Measurements from ENCODE around the gene STXBP1. TPM values are rescaled to one million over a fixed set of nuclear protein-coding genes. Genes with fewer than 3 reads are reported as not detected.
A peak's percentile ranks its signal among the peaks of the same experiment; 100 is the strongest.

Gene STXBP1
- total RNA-seq, 2 donors from 2014 or later, result 8.2 to 15.8 TPM

GRCh38 chr9:127734247-127734746 is 122.2 kb downstream of the STXBP1 start:
- Histone ChIP-seq H3K36me3 (no peaks in the 10 kb centered on the region), H3K4me1 (peaks cover 7% of the 10 kb centered on the region), H3K27ac (peak overlapping the region; percentile 97), H3K27me3 (no peaks in the 10 kb centered on the region), H3K4me3 (peak overlapping the region; percentile 88), H3K9ac (ENCODE audit: low read depth in 2 of 2, low read length in 2 of 2) (peak overlapping the region; percentile 33 to 65), H3K9me3 (no peaks in the 10 kb centered on the region)
- DNase-seq, result no peak
- TF ChIP-seq, protein P1, sequence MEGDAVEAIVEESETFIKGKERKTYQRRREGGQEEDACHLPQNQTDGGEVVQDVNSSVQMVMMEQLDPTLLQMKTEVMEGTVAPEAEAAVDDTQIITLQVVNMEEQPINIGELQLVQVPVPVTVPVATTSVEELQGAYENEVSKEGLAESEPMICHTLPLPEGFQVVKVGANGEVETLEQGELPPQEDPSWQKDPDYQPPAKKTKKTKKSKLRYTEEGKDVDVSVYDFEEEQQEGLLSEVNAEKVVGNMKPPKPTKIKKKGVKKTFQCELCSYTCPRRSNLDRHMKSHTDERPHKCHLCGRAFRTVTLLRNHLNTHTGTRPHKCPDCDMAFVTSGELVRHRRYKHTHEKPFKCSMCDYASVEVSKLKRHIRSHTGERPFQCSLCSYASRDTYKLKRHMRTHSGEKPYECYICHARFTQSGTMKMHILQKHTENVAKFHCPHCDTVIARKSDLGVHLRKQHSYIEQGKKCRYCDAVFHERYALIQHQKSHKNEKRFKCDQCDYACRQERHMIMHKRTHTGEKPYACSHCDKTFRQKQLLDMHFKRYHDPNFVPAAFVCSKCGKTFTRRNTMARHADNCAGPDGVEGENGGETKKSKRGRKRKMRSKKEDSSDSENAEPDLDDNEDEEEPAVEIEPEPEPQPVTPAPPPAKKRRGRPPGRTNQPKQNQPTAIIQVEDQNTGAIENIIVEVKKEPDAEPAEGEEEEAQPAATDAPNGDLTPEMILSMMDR (IDR thresholded peaks at IDR 0.05), result no peak
- intact Hi-C loops (cut with DNase I), result loop anchor here (2.0 to 10.0 kb wide), 4 partner anchors 51 to 229 kb away; no protein-coding TSS in a partner anchor

DNA sequence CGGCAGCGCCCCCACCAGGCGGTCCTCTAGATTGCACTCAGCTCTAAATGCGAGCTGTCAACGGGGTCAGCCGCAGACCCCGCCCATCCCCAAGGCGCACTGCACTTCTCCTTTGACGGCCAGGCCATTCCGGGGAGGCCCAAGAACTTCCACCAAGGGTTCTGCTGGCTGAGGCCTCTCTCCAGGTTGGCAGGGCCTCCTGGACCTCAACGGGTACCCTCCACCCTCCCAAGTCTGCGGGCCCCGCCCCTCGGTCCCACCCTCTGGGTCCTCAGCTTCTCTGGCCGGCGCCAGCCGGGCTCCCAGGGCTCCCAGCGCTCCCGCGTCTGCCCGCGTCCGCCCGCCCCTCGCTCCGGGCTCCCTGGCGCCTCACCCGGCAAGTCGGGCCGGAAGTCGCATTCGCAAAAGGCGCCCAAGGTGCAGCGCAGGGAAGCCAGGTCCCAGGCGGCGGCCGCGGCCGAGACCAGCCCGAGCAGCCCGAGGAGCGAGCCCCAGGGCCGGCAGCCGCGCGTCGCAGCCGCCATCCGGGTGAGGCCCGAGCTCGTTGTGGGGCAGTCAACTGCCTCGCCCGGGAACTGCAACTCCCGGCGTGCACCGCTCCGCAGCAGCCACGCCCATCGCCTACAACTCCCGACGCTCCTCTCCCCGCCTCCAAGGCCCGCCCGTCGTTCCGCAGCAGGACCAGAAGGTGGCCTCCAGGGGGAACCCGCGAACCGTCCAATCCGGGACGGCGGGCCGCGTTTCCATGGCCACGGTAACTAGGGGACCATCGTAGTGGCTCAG is 122.9 kb downstream of the STXBP1 start, which contains the start of gene TOR2A:
TOR2A (minus strand) TSS at position 548 of the 783 bp plus-strand sequence; CDS start at position 524, 24 bp downstream.
- TF ChIP-seq, protein P1 (IDR thresholded peaks at IDR 0.05), result peak; percentile 94
- intact Hi-C loops (cut with DNase I), result loop anchor here (2.0 to 10.0 kb wide), 5 partner anchors 50 to 230 kb away; no protein-coding TSS in a partner anchor
- peaks cover 7% of the 10 kb centered on the region for H3K4me1 ChIP-seq
- no peaks in the 10 kb centered on the region for H3K27me3 ChIP-seq
- no peaks in the 10 kb centered on the region for H3K36me3 ChIP-seq
- peak within 1 kb of the TSS; percentile 65 to 84 for H3K9ac ChIP-seq (ENCODE audit: low read depth in 2 of 2, low read length in 2 of 2)
- H3K4me3 ChIP-seq, result peak within 1 kb of the TSS; percentile 88
- H3K27ac ChIP-seq, result peak within 1 kb of the TSS; percentile 97
- no peaks in the 10 kb centered on the region for H3K9me3 ChIP-seq
- peak; percentile 98 for DNase-seq

- H3K4me1 ChIP-seq, result peaks cover 7% of the 10 kb centered on the region
- TF ChIP-seq, protein P1 (IDR thresholded peaks at IDR 0.05), result no peak
- no peak for DNase-seq
- no peaks in the 10 kb centered on the region for H3K36me3 ChIP-seq
- no peak overlapping the region for H3K9ac ChIP-seq (ENCODE audit: low read depth in 2 of 2, low read length in 2 of 2)
- no peaks in the 10 kb centered on the region for H3K9me3 ChIP-seq
- intact Hi-C loops (cut with DNase I), result loop anchor here (2.0 to 10.0 kb wide), 5 partner anchors 49 to 231 kb away; no protein-coding TSS in a partner anchor
- H3K27ac ChIP-seq, result no peak overlapping the region
- no peak overlapping the region for H3K4me3 ChIP-seq
- no peaks in the 10 kb centered on the region for H3K27me3 ChIP-seq
These were observed 123.6 kb downstream of the STXBP1 start for GRCh38 chr9:127735530-127736185.

DNA sequence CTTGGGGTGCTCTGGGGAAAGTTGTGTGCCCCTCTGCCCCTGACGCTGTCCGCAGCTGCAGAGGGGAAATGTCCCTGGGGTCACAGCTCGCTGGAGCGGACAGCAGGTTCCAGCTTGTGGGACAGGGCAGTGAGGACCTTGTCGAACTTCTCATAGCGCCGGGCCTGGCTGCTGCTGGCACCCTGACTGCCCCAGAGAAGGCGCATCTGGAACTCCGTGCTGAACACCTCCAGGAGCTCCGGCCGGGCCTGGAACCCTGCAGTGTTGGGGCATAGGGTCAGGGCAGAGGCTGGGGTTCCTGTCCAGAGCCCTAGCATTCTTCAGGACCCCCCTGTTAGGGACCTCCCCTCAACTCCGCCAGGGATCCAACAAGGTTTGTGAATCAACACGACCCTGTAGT is 126.6 kb downstream of the STXBP1 start:
- H3K27me3 ChIP-seq, result no peaks in the 10 kb centered on the region
- no peak overlapping the region for H3K9ac ChIP-seq (ENCODE audit: low read depth in 2 of 2, low read length in 2 of 2)
- no peak for DNase-seq
- no peak overlapping the region for H3K4me3 ChIP-seq
- H3K27ac ChIP-seq, result no peak overlapping the region
- TF ChIP-seq, protein P1 (IDR thresholded peaks at IDR 0.05), result no peak
- no peaks in the 10 kb centered on the region for H3K9me3 ChIP-seq
- peaks cover 7% of the 10 kb centered on the region for H3K4me1 ChIP-seq
- intact Hi-C loops (cut with DNase I), result loop anchor here (5.0 to 10.0 kb wide), 2 partner anchors 129 to 234 kb away; no protein-coding TSS in a partner anchor
- H3K36me3 ChIP-seq, result no peaks in the 10 kb centered on the region

- DNase-seq, result no peak
- TF ChIP-seq, protein P1 (IDR thresholded peaks at IDR 0.05), result no peak
- Histone ChIP-seq H3K36me3 (no peaks in the 10 kb centered on the region), H3K4me3 (no peak overlapping the region), H3K4me1 (no peaks in the 10 kb centered on the region), H3K9me3 (no peaks in the 10 kb centered on the region), H3K27ac (no peak overlapping the region), H3K9ac (ENCODE audit: low read depth in 2 of 2, low read length in 2 of 2) (no peak overlapping the region), H3K27me3 (no peaks in the 10 kb centered on the region)
- intact Hi-C loops (cut with DNase I), result loop anchor here (5.0 to 10.0 kb wide), 2 partner anchors 128 to 235 kb away; no protein-coding TSS in a partner anchor
These were observed 127.7 kb downstream of the STXBP1 start for GRCh38 chr9:127739614-127740330.
